Measurements from ENCODE around the gene PAEP. TPM values are rescaled to one million over a fixed set of nuclear protein-coding genes. Genes with fewer than 3 reads are reported as not detected.

PAEP gene
- total RNA-seq, 1 experiment from 2014 or later = 17.5 TPM

- DNase-seq (ENCODE audit: low read depth) = no peak
Observed at GRCh38 chr9:135612981-135613910, 51.7 kb downstream of the PAEP start.

GRCh38 chr9:135613946-135614805 lies 52.6 kb downstream of the PAEP start:
- no peak for DNase-seq (ENCODE audit: low read depth)

GRCh38 chr9:135614821-135615665 lies 53.5 kb downstream of the PAEP start:
- no peak for DNase-seq (ENCODE audit: low read depth)

- no peak for DNase-seq (ENCODE audit: low read depth)
Observed at GRCh38 chr9:135615666-135616618, 54.4 kb downstream of the PAEP start.

Other genes with a start within 250 kb of the PAEP start
- 31.9 and 36.2 TPM in 2 replicates for gene PPP1R26, start 82.0 kb upstream of the PAEP start, total RNA-seq (2014; rRNA removed; shearing (Covaris generic))
- gene MRPS2, start 61.1 kb upstream of the PAEP start, total RNA-seq (2014; rRNA removed; shearing (Covaris generic)) = 106 and 170 TPM in 2 replicates
- 0.33 TPM in 1 of 2 replicates, not detected in the other for gene LCN1, start 40.3 kb upstream of the PAEP start, total RNA-seq (2014; rRNA removed; shearing (Covaris generic))
- 0.24 TPM in 1 of 2 replicates, not detected in the other for gene OBP2A, start 15.6 kb upstream of the PAEP start, total RNA-seq (2014; rRNA removed; shearing (Covaris generic))
- gene GLT6D1, start 77.8 kb downstream of the PAEP start, total RNA-seq (2014; rRNA removed; shearing (Covaris generic)) = not detected in 2 replicates
- not detected in 2 replicates for gene LCN9, start 101.6 kb downstream of the PAEP start, total RNA-seq (2014; rRNA removed; shearing (Covaris generic))
- 0.23 TPM in 1 of 2 replicates, not detected in the other for gene SOHLH1, start 137.7 kb downstream of the PAEP start, total RNA-seq (2014; rRNA removed; shearing (Covaris generic))
- not detected in 2 replicates for gene KCNT1, start 140.4 kb downstream of the PAEP start, total RNA-seq (2014; rRNA removed; shearing (Covaris generic))

All from HT1080 (cell line).